ENCODE results near the gene GRK5. TPM values are rescaled to one million over a fixed set of nuclear protein-coding genes. Genes with fewer than 3 reads are reported as not detected.

Gene GRK5
- total and polyA plus RNA-seq, 2 donors from 2014 or later = 7.3 to 18.7 TPM

DNA sequence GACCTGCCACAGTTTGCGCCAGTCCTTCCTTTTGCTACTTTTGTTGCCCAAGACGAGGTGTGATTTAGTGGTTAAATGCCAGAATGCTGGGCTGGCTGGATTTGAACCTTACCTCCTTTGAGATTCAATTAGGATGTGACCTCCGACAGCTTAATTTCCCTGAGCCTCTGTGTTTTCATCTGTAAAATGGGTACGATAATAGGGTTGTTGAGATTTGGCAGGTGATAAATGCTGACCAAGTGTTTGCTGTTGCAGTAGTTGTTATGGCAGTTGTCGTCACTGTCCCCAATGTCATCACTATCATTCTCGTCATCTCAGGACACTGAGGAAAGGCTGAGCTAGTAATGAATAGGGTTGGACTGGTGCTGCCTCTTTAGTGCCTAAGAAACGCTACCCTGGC lies 61.1 kb downstream of the GRK5 start:
- Histone ChIP-seq H3K4me1 (ENCODE audit: control insufficient read depth in 2 of 3, insufficient read depth in 2 of 3, low read depth in 1 of 3, low read length in 3 of 3) (peaks cover 0 to 11% (median 0%) of the 10 kb centered on the region in 3 donors), H3K9me3 (ENCODE audit: control insufficient read depth in 2 of 3, insufficient read depth in 1 of 3, low read length in 3 of 3) (no peaks in the 10 kb centered on the region), H3K27me3 (ENCODE audit: control insufficient read depth, insufficient read depth, low read length) (no peaks in the 10 kb centered on the region), H3K36me3 (ENCODE audit: control insufficient read depth in 2 of 3, insufficient read depth in 3 of 3, low read length in 3 of 3) (no peaks in the 10 kb centered on the region), H3K9ac (ENCODE audit: low read length in 3 of 3) (peak overlapping the region in 1 of 3 donors; percentile 6), H3K4me3 (ENCODE audit: low read length in 3 of 3) (no peak overlapping the region), H3K27ac (ENCODE audit: low read depth in 2 of 2, low read length in 2 of 2) (peak overlapping the region; percentile 6 to 51)
- TF ChIP-seq, protein P1, sequence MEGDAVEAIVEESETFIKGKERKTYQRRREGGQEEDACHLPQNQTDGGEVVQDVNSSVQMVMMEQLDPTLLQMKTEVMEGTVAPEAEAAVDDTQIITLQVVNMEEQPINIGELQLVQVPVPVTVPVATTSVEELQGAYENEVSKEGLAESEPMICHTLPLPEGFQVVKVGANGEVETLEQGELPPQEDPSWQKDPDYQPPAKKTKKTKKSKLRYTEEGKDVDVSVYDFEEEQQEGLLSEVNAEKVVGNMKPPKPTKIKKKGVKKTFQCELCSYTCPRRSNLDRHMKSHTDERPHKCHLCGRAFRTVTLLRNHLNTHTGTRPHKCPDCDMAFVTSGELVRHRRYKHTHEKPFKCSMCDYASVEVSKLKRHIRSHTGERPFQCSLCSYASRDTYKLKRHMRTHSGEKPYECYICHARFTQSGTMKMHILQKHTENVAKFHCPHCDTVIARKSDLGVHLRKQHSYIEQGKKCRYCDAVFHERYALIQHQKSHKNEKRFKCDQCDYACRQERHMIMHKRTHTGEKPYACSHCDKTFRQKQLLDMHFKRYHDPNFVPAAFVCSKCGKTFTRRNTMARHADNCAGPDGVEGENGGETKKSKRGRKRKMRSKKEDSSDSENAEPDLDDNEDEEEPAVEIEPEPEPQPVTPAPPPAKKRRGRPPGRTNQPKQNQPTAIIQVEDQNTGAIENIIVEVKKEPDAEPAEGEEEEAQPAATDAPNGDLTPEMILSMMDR (IDR thresholded peaks at IDR 0.05; ENCODE audit: borderline replicate concordance, extremely low read depth, insufficient read depth) = no peak
- DNase-seq (no peak), FAIRE-seq (no peak)
- intact Hi-C loops (cut with DNase I) = no loop called here

DNA sequence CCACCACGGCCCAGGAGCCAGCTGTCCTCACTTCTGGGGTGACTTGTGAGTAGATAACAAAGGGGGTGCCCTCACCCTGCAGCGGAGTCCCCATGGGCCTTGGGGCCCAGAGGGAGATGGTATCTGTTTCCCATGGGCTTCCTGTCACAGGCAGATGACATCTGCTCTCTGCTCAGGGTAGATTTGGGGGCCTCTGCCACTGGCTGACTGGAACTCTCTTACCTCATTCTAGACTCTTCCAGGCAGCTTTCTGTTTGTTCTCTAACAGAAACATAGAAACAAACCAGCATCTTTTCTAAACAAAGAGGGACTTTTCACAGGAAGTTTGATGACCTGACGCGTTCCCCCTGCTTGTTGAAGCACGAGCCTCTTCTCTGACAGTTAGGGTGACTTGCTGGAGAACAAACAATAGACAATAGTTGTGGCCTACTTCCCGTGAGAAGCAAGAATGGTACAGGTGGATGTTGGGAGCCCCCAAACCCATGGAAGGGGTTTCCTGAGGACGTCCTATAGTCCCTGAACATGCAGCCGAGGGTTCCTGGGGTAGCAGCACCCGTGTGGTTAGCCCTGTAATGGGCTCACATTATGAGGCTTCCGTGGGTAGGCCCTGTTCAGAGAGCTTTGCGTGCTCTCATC lies 61.6 kb downstream of the GRK5 start:
- H3K27ac ChIP-seq (ENCODE audit: low read depth in 2 of 2, low read length in 2 of 2) = peak overlapping the region; percentile 6 to 76
- no peaks in the 10 kb centered on the region for H3K27me3 ChIP-seq (ENCODE audit: control insufficient read depth, insufficient read depth, low read length)
- no peak overlapping the region for H3K4me3 ChIP-seq (ENCODE audit: low read length in 3 of 3)
- H3K4me1 ChIP-seq (ENCODE audit: control insufficient read depth in 2 of 3, insufficient read depth in 2 of 3, low read depth in 1 of 3, low read length in 3 of 3) = peaks cover 0 to 11% (median 0%) of the 10 kb centered on the region in 3 donors
- H3K9me3 ChIP-seq (ENCODE audit: control insufficient read depth in 2 of 3, insufficient read depth in 1 of 3, low read length in 3 of 3) = no peaks in the 10 kb centered on the region
- TF ChIP-seq, protein P1 (IDR thresholded peaks at IDR 0.05; ENCODE audit: borderline replicate concordance, extremely low read depth, insufficient read depth) = no peak
- DNase-seq (peak in 1 of 5 donors; percentile 33), FAIRE-seq (no peak)
- H3K9ac ChIP-seq (ENCODE audit: low read length in 3 of 3) = peak overlapping the region in 1 of 3 donors; percentile 6
- intact Hi-C loops (cut with DNase I) = no loop called here
- no peaks in the 10 kb centered on the region for H3K36me3 ChIP-seq (ENCODE audit: control insufficient read depth in 2 of 3, insufficient read depth in 3 of 3, low read length in 3 of 3)

DNA sequence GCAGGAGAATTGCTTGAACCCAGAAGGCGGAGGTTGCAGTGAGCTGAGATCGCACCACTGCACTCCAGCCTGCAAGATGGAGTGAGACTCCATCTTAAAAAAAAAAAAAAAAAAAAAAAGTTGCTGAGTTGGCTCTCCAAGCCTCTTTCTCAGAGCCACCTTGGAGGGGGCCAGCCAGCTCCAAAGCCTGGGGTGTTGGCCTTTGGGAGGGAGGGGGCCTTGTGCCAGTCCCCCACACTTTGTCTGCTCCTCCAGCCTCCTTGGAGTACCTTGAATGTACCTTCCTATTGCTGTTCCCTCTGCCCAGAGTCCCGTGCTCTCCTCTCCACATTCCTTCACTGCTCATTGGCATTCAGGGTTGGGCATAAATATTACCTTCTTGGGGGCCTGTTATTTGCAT lies 62.4 kb downstream of the GRK5 start:
- intact Hi-C loops (cut with DNase I) = no loop called here
- TF ChIP-seq, protein P1 (IDR thresholded peaks at IDR 0.05; ENCODE audit: borderline replicate concordance, extremely low read depth, insufficient read depth) = no peak
- Histone ChIP-seq H3K36me3 (ENCODE audit: control insufficient read depth in 2 of 3, insufficient read depth in 3 of 3, low read length in 3 of 3) (no peaks in the 10 kb centered on the region), H3K9me3 (ENCODE audit: control insufficient read depth in 2 of 3, insufficient read depth in 1 of 3, low read length in 3 of 3) (no peaks in the 10 kb centered on the region), H3K27ac (ENCODE audit: low read depth in 2 of 2, low read length in 2 of 2) (no peak overlapping the region), H3K9ac (ENCODE audit: low read length in 3 of 3) (no peak overlapping the region), H3K27me3 (ENCODE audit: control insufficient read depth, insufficient read depth, low read length) (no peaks in the 10 kb centered on the region), H3K4me3 (ENCODE audit: low read length in 3 of 3) (no peak overlapping the region), H3K4me1 (ENCODE audit: control insufficient read depth in 2 of 3, insufficient read depth in 2 of 3, low read depth in 1 of 3, low read length in 3 of 3) (peaks cover 0 to 8% (median 0%) of the 10 kb centered on the region in 3 donors)
- FAIRE-seq (no peak), DNase-seq (no peak)
